OCI-LY7 (cell line): ENCODE results near the gene PPP2R2B.

Experiments
- EZH2phosphoT487 ChIP-seq: fragments of 200-600 bp; sonication (generic); IDR thresholded peaks from 2 replicates; pipeline ENCODE4 v1.6.1; 2018; ENCODE audit warnings: low read depth, borderline replicate concordance, mild to moderate bottlenecking, mixed run types, antibody characterized with exemption, low read length, moderate library complexity, mixed read lengths
- TF ChIP-seq, protein P1 (sequence below): fragments of 200-600 bp; sonication (generic); conservative IDR thresholded peaks from 2 replicates; pipeline ENCODE4 v1.5.1; 2014; ENCODE audit warnings: mild to moderate bottlenecking, antibody characterized with exemption, low read length, moderate library complexity, mixed read lengths

DNA sequence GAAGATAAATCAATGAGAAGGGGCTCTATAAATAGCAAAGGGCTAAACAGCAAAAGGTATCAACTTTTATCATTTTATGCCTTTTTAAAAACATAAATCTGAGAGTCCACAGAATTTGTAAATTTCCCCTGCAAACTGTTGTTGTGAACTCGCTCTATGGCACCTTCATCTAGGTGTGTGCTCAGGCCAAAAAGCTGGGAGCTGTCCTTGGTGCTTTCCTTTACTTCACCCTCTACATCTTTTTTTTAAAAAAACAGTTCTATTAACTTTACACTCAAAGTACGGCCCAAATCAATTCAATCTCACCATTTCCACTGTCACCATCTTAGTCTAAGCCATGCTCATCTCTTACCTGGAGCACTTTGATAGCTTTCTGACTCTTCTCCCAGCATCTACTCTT is 254.4 kb downstream of the PPP2R2B start:
- no peak for TF ChIP-seq EZH2phosphoT487
- TF ChIP-seq, protein P1, sequence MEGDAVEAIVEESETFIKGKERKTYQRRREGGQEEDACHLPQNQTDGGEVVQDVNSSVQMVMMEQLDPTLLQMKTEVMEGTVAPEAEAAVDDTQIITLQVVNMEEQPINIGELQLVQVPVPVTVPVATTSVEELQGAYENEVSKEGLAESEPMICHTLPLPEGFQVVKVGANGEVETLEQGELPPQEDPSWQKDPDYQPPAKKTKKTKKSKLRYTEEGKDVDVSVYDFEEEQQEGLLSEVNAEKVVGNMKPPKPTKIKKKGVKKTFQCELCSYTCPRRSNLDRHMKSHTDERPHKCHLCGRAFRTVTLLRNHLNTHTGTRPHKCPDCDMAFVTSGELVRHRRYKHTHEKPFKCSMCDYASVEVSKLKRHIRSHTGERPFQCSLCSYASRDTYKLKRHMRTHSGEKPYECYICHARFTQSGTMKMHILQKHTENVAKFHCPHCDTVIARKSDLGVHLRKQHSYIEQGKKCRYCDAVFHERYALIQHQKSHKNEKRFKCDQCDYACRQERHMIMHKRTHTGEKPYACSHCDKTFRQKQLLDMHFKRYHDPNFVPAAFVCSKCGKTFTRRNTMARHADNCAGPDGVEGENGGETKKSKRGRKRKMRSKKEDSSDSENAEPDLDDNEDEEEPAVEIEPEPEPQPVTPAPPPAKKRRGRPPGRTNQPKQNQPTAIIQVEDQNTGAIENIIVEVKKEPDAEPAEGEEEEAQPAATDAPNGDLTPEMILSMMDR: no peak
